ENCODE results near the gene TRMT112. TPM values are rescaled to one million over a fixed set of nuclear protein-coding genes. Genes with fewer than 3 reads are reported as not detected.
A peak's percentile ranks its signal among the peaks of the same experiment; 100 is the strongest.

TRMT112 gene
- total and polyA plus RNA-seq, 10 of the 15 experiments (the other 5 are each of a cell fraction or from before 2014, with no cell fraction given): 212 to 455 (median 308) TPM

DNA sequence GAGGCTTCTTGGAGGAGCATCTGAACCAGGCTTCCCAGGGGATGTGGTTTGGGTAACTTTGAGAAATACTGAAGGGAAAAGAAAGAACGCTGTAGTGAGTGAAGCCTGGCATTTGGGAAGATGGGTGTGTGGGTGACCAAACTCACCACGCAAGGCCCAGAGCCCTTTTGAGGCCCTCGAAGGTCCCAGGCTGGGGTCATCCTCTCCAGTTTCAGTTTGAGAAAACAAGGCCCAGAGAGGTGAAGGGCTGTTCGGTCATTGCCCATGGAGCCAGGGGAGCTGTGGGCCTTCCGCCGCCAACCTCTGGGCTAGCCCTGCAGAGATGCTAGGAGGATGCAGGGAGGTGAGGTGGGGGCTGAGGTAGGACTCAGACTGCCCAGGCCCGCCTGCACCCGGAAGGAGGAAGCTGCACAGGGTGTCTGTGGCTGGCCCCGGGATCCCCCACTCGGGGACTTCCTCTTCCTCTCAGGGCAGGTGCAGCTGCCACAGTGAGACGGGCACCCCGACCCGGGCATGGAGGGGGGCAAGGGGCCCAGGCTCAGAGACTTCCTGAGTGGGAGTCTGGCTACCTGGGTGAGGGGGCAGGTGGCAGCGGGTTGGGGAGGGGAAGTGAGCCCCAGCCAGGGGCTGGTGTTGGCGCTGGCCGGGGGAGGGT, 22.5 kb upstream of the TRMT112 start, which contains the start of gene CCDC88B (continued):
- TF ChIP-seq, protein P1, sequence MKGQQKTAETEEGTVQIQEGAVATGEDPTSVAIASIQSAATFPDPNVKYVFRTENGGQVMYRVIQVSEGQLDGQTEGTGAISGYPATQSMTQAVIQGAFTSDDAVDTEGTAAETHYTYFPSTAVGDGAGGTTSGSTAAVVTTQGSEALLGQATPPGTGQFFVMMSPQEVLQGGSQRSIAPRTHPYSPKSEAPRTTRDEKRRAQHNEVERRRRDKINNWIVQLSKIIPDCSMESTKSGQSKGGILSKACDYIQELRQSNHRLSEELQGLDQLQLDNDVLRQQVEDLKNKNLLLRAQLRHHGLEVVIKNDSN (IDR thresholded peaks at IDR 0.05; ENCODE audit: borderline replicate concordance, extremely low read length, insufficient read depth, low read depth, low read length): no peak
- TF ChIP-seq ZNF217 (IDR thresholded peaks at IDR 0.05) (no peak), DPF2 (IDR thresholded peaks at IDR 0.05) (peak; percentile 57), ETV6 (conservative IDR thresholded peaks at IDR 0.05 in 1 of 2, IDR thresholded peaks at IDR 0.05 in 1 of 2; ENCODE audit: borderline replicate concordance in 1 of 2, low read depth in 1 of 2) (peak in 1 of 2 experiments; percentile 95; a peak in 2 of 4 replicates), IKZF2 (IDR thresholded peaks at IDR 0.05) (peak; percentile 29 to 63; a peak in 3 of 4 replicates), ZBED1 (IDR thresholded peaks at IDR 0.05; ENCODE audit: borderline replicate concordance) (no peak), ZNF207 (IDR thresholded peaks at IDR 0.05; ENCODE audit: borderline replicate concordance) (0 out of 2 replicates have a peak, but pooled peaks have one; percentile 40), EZH2 (IDR thresholded peaks at IDR 0.05; ENCODE audit: borderline replicate concordance, control insufficient read depth, low read depth, low read length) (no peak), E4F1 (IDR thresholded peaks at IDR 0.05; ENCODE audit: borderline replicate concordance, partially characterized antibody) (peak; percentile 63), ZZZ3 (IDR thresholded peaks at IDR 0.05; ENCODE audit: control insufficient read depth, insufficient read length, low read depth) (no peak)
- TF ChIP-seq, protein P2, sequence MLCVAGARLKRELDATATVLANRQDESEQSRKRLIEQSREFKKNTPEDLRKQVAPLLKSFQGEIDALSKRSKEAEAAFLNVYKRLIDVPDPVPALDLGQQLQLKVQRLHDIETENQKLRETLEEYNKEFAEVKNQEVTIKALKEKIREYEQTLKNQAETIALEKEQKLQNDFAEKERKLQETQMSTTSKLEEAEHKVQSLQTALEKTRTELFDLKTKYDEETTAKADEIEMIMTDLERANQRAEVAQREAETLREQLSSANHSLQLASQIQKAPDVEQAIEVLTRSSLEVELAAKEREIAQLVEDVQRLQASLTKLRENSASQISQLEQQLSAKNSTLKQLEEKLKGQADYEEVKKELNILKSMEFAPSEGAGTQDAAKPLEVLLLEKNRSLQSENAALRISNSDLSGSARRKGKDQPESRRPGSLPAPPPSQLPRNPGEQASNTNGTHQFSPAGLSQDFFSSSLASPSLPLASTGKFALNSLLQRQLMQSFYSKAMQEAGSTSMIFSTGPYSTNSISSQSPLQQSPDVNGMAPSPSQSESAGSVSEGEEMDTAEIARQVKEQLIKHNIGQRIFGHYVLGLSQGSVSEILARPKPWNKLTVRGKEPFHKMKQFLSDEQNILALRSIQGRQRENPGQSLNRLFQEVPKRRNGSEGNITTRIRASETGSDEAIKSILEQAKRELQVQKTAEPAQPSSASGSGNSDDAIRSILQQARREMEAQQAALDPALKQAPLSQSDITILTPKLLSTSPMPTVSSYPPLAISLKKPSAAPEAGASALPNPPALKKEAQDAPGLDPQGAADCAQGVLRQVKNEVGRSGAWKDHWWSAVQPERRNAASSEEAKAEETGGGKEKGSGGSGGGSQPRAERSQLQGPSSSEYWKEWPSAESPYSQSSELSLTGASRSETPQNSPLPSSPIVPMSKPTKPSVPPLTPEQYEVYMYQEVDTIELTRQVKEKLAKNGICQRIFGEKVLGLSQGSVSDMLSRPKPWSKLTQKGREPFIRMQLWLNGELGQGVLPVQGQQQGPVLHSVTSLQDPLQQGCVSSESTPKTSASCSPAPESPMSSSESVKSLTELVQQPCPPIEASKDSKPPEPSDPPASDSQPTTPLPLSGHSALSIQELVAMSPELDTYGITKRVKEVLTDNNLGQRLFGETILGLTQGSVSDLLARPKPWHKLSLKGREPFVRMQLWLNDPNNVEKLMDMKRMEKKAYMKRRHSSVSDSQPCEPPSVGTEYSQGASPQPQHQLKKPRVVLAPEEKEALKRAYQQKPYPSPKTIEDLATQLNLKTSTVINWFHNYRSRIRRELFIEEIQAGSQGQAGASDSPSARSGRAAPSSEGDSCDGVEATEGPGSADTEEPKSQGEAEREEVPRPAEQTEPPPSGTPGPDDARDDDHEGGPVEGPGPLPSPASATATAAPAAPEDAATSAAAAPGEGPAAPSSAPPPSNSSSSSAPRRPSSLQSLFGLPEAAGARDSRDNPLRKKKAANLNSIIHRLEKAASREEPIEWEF (IDR thresholded peaks at IDR 0.05; ENCODE audit: insufficient replicate concordance, low read depth, low read length): no peak
- TF ChIP-seq, protein P3, sequence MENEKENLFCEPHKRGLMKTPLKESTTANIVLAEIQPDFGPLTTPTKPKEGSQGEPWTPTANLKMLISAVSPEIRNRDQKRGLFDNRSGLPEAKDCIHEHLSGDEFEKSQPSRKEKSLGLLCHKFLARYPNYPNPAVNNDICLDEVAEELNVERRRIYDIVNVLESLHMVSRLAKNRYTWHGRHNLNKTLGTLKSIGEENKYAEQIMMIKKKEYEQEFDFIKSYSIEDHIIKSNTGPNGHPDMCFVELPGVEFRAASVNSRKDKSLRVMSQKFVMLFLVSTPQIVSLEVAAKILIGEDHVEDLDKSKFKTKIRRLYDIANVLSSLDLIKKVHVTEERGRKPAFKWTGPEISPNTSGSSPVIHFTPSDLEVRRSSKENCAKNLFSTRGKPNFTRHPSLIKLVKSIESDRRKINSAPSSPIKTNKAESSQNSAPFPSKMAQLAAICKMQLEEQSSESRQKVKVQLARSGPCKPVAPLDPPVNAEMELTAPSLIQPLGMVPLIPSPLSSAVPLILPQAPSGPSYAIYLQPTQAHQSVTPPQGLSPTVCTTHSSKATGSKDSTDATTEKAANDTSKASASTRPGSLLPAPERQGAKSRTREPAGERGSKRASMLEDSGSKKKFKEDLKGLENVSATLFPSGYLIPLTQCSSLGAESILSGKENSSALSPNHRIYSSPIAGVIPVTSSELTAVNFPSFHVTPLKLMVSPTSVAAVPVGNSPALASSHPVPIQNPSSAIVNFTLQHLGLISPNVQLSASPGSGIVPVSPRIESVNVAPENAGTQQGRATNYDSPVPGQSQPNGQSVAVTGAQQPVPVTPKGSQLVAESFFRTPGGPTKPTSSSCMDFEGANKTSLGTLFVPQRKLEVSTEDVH (IDR thresholded peaks at IDR 0.05; ENCODE audit: low read depth, partially characterized antibody): no peak
- TF ChIP-seq, protein P4, sequence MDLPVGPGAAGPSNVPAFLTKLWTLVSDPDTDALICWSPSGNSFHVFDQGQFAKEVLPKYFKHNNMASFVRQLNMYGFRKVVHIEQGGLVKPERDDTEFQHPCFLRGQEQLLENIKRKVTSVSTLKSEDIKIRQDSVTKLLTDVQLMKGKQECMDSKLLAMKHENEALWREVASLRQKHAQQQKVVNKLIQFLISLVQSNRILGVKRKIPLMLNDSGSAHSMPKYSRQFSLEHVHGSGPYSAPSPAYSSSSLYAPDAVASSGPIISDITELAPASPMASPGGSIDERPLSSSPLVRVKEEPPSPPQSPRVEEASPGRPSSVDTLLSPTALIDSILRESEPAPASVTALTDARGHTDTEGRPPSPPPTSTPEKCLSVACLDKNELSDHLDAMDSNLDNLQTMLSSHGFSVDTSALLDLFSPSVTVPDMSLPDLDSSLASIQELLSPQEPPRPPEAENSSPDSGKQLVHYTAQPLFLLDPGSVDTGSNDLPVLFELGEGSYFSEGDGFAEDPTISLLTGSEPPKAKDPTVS (IDR thresholded peaks at IDR 0.05; ENCODE audit: low read depth, low read length): no peak

Data from GM12878 (cell line).